Stimulated activated CD8-positive, alpha-beta memory T cell treated with anti-CD3 and anti-CD28 coated beads, Interleukin-12 subunit alpha, Interleukin-12 subunit beta, amount 100 ng/mL, for 24 hours (primary cell): ENCODE results near the gene IL2RA.
"Not testable (repeated sequence)": the region's sequence is repeated elsewhere in the genome, so short reads cannot be mapped to it uniquely, and the experiment has no call there.

Source experiments
- DNase-seq: peaks from one replicate; pipeline ENCODE4 v3.0.0-alpha.2; 2020; ENCODE audit errors: extremely low read depth

Gene IL2RA

DNA sequence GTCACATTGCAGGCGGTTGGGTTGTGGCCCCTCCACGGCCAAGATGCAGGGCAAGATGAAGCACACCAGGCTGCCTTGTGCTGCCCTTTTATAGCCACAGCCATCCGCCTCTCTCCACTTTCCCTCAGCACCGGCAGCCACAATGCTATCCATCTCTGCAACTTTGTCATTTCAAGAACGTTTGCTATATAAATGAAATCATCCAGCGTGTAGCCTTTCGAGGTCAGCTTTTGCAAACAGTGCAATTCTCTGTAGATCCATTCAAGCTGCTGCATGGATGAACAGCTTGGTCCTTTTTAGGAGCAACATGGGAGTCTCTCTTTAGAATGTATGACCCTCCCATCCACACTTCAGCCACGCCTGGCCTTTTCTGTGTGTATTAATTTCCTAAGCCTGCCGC lies 78.4 kb downstream of the IL2RA start:
- DNase-seq = no peak

DNA sequence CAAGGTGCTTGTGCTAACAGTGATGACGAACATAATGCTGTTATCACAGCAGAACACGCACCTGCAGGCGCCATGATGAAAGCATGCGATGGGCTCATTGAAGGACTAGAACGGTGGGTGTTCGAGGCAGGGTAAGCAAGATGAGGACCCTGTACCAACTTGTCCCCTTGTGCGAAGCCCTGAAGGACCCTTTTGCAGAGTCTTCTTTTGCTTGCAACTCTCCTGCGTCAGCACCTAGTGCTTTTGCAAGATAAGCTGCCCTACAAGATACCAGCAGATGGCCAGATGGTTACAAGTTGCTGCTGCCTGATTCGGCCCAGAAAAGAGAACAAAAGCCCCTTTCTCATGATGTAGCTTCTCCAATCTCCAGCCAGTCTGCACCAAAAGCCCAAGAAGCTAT lies 80.6 kb downstream of the IL2RA start:
- DNase-seq = no peak

DNA sequence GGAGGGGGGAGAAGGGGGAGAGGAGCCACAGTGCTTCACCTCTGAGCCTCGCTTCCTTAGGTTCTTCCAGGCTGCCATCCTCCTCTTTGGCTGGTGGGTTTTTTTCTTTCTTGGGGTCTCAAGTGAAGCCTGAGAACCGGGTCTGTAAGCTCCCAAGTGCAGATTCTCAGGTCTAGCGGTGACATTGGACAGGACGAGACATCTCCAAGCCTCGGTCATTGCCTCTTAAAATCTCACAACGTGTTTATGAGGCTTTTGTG lies 84.0 kb downstream of the IL2RA start:
- no peak for DNase-seq

DNA sequence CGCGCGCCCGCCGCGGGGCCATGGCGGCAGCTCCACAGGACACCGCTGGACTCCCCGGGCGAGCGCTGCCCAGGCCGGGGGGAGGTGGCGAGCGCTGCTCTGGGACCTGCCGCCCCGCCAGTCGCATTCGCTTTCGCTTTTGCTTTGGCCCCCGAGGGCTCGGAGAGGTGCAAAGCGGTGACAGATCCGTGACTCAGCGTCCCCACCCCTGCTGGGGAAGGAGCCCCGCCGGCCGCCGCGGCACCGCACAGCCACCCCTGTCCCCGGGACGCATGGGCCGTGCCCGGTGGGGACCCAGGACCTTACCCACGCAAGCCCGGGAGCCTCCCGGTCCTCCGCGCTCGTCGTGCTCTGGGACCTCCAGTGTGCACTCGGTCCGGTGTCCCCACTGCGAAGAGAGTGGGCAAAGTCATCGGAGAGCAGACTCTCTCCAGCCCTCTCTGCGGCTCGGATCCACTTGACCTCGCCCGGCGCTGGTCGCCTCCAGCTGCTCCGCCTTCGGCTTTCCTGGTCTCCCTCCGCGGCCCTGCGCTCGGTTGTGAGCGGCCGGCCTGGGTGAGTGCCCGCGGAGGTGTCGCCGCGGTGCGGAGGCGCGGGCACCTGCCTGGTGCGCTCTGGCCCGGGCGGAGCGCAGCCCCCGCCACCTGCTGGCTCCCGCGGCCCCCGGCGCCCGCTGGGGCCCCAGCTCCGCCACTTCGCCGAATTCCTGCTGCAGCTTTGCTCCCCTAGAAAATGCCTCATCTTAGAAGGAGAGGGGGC lies 84.5 kb downstream of the IL2RA start, which contains the start of gene IL15RA:
Gene IL15RA, minus strand, starts transcription at position 73 of the 759 bp plus-strand sequence. Its CDS starts 51 bp downstream, at position 22.
- DNase-seq = peak; percentile 85

DNA sequence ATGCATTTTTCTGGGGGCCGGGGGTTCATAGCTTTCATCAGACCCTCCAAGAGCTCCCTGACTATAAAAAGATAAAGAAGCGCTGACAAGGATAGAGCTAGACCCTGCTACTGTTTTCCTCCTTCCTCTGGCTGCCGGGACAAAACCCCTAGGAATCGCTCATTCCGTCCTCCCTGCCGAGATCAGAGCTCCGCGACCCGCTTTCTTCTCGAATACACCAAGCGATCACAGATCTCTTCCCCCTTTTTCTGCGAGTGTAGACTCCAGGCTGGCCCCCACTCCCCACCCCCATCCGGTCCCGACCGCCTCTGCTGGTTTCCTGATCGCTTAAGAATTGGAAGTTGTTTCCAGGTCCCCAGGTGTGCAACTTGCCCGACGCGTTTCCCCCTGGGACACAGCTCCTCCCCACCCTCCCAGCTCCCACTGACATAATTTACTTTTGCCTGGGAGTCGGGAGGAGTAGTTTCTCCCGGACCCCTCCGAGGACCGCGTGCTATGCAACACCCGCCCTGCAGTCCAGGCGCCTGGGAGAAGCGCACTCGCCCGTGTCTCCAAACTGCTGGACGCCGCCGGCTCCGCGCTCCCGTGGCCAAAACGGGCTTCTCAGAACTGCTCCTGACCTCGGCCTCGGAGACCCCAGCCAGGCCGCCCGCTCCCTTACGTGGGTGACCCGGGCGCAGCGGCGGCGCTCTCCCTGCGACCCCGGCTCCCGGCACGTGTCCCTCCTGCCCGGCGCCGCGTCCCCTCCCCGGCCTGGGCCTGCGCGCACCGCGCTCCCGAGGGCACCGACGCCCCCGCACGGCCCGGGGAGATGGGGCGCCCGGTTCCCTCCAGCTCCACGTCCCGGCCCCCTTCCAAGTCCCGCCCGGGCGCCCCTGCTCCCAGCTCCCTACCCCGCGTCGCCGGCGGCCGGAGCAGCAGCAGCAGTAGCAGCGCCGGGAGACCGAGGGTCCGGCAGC lies 85.4 kb downstream of the IL2RA start:
- no peak for DNase-seq

DNA sequence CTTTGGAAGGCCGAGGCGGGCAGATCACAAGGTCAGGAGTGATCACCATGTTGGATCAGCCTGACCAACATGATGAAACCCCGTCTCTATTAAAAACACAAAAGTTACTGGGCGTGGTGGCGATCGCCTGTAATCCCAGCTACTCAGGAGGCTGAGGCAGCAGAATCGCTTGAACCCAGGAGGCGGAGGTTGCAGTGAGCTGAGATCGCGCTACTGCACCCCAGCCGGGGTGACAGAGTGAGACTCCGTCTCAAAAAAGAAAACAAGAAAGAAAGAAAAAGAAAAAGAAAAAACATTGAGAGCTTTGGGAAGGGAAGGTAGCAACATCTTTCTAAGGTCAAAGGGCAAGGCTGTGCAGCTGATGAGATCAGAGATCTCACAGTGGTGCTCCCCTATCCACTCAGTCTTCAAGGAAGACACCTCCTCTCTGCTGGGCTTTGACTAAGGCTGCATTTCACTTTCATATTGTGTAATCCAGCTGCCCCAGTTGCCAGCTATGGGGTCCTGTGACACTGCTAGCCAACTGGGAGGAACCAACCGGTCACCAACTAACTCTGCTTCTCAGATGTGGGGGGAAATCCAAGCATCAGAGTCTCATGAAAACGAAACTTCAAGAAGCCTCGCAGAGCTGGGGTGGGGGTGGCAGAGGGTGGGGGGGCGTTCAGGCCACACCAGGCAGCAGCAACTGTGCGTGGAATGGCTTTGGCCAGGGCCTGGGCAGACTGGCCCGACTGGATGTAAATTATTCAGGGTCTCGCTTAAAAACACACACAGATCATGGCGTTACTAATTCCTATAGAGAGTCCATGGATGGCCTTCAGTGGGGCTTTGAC lies 86.3 kb downstream of the IL2RA start:
- DNase-seq = peak; percentile 27

DNA sequence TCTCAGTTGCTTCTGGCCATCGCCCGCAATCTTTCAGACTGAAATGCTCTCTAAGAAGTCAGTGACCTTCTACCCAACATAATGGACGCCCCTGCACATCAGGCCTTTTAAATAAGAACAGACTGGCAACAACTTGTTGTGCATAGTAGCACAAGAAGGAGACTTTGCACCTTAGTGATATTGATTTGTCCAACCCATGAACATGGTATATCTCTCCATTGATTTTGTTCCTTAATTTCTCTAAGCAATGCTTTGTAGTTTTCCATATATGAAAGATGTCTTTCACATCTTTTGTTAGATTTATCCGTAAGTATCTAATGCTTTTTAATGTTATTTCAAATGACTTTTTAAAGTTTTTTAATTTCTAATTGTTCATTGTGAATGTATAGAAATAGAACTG lies 89.1 kb downstream of the IL2RA start:
- DNase-seq = no peak

DNA sequence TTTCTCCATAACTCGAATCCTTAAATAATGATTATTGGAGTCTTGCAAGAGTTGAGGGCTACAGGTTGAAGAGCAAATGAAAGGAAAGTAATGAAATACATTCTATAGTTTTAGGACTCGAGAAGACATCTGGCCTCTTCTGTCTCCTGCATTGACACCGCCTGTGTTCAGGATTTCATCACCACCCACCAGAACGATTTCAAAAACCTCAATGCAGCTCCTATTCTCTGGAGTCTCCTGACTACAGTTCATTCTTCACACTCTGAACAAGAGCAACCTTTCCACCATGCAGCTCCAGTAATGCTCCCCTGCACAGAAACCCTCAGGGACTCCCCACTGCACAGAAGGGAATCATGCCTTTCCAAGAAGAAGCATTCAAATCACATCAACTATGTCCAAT lies 90.3 kb downstream of the IL2RA start:
- no peak for DNase-seq

DNA sequence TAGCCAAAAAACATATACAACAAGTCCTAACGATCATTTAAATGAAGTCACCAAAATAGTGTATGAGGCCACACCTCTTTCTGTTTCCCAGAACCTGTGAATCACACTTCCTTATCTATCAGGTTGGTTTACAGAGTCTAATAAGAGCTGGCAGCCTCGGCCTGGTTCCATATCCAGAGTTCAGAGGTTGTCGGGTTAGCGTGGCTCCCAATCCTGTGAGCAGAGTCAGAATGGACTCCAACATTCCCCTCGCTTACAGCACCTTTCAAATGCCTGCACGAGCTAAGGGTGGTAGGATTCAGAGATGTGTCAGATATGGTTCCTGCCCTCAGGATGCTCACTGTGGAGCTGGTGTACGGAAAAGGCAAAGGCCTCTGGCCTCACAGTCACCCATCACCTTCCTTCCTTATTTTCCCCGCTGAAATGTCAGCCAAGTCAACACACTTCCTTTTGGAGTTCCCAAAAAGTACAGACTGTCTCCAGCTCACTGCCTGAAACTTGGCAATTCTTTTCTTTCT lies 90.8 kb downstream of the IL2RA start:
- no peak for DNase-seq

DNA sequence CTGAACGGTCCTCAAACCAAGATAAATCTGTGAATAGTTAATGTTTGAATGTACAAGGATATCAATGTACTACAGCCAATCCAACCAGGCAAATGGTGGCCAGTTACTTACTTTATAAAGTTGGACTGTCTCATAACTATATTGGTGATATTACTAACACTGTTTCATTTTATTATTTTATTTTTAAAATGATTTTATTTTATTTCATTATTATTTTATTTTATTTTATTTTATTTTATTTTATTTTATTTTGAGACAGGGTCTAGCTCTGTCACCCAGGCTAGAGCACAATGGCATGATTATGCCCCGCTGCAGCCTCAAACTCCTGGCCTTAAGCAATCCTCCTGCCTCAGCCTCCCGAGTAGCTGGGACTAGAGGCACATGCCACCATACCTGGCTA lies 91.6 kb downstream of the IL2RA start:
- no peak for DNase-seq

DNA sequence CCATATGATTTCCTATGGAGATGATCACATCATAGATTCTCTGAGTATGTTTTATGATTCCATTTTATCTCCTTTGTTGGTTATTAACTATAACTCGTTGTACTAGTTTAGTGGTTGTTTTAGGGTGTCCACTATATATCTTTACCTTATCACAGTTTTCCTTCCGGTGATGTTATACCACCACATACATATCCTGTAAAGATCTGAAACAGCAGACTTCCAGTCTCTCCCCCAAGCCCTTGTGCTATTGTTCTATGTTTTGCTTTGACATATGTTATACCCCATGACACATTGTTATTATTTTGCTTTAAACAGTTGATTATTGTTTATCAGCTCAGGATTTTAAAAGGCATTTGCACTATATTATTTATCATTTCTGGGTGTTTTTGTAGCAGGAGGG lies 92.1 kb downstream of the IL2RA start:
- DNase-seq = no peak

DNA sequence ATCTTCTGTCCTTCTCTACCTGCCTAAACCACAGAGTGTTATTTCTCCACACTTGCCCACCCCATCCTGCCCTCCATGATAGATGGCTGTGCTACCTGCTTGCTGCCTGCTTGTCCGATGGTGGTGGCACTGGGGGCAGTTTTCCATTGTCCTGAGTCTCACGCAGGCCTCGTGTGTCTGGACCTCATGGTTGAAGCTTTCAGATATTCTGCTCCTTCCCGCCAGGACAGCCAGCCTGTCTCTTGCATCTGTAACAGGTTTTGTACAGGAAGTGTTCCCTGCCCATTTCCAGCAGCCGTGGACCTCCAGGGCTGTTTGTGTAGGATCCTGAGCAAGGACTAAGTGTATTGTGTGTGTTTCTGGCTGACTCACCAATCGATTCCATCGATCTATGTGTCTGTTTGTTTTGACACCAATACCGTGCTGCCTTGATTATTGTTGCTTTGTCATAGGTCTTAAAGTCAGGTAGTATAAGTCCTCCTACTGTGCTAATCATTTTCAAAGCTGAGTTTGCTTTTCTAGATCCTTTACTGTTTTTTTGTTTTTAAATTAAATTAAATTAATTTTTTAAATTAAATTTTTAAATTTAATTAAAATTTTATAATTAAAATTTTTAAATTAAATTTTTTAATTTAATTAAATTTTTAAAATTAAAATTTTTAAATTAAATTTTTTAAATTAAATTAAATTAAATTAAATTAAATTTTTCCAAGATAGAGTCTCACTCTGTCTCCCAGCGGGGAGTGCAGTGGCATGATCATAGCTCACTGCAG lies 93.3 kb downstream of the IL2RA start:
- DNase-seq = no peak

DNA sequence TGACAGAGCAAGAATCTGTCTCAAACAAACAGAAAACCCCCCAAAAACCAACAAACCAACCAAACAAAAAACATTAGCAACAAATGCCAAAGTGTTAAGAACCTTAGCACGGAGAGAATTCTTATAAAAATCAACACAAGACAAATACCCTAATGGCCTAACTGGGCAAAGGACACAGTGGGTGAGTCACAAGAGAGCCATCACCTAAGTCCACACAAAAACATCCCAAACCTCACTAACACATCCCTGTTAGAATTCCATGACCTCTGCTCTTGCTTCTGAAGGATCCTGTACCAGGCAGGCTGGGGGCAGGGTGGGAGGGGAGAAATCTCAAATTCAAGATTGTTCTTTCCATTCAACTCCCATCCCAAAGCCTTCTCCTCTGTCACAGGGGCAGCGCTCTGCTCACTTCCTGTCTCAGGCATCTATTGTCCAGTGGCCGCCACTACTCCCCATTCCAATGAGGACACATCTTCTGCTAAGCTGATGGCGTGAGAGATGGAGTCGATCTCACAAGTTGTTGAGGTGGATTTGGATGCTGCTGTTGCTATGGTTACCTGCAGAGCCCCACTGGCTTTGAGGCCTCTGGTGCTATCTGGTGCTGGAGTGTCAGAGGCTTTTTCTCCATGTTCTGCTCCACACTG lies 94.0 kb downstream of the IL2RA start:
- DNase-seq = no peak

DNA sequence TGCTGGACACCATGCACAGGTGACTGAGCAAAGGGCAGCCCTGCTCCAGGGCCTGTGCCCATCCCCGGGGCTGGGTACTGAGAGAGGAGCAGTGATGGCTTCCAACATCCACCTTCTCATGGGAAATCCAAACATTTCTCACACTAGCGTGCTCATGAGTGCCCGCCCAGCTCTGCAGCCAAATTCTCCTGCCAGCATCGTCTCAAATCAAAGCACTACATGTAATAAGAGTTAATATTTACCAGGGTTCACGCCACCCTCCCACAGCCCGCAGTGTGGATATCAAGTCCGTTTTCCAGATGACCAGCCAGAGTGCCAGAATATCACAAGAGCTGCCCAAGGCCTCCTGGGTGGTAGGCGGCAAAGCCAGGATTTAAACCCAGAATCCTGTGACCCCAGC lies 96.9 kb downstream of the IL2RA start:
- no peak for DNase-seq

DNA sequence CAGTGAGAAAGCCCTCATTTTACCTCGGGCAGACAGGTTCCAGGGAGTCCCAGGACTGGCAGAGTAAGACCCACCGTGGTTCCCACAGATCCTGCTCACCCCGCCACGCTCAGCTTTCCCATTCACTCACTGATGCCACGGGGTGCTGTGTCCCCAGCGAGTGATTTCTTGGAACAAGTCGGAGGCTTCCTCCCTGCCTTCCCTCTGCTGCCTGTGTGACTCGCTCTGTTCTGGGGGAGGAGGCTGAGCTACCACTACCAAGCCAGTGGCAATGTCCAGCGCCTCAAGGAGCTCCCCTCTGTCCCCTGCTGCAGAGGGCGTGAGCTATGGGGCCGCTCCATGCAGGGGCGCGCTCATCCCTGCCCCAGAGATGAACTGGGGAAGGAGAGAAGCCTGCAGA lies 97.4 kb downstream of the IL2RA start:
- DNase-seq = no peak

DNA sequence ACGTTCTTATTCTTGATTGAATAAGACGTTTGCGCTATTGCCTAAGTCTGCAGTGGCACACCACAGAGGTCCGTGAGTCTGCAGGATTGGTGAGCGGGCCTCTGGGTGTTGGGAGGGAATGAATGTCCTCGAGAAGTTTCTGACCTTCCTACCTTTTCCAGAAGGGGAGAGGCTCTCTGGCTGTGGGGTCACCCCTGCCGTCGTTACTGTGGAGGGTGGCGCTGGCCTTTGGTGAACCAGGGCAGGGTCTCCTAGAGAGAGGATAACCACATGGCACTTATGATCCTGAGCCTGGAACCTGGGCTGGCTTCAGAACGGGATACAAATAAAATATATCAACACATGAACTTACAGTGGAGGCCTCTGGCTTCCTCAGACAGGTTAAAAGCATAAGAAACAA lies 98.6 kb downstream of the IL2RA start:
- DNase-seq = no peak

DNA sequence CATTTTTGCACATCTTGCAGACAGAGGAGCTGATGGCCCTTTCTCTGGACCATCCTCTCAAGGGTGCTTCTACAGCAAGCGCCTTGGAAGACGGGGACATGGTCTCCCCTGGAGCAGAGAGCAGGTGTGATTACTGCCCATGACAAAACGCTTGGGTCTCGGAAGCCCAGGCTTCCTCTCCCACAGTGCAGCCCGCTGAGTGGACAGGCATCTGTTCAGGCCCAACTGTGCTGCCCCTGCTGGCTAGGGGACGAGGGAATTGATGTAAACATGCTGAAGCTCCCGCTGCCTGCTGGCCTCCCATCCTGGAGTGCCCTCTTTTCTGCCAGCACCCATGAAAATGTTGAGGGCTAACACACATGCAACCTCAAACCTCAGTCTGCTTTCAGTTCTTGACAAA lies 99.1 kb downstream of the IL2RA start:
- DNase-seq = no peak

DNA sequence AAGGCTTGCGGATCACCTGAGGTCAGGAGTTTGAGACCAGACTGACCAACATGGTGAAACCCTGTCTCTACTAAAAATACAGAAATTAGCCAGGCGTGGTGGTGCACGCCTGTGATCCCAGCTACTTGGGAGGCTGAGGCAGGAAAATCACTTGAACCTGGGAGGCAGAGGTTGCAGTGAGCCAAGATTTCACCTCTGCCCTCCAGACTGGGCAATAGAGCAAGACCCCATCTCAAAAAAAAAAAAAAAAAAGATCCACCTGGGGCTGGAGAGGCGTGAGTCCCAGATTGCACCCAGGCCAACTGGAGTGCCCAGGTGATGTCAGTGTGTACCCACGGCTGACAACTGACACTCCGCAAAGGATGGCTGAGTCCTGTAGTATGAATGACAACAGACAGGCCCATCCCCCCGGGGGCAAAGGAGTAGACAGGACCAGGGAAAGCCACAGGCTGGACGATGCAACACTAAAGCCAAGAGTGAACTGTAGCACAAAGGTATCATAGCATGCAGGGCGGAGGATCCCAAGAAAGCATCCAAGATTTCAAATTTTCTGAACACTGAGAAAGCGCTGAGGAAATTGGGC lies 99.7 kb downstream of the IL2RA start:
- DNase-seq = not testable (repeated sequence)

DNA sequence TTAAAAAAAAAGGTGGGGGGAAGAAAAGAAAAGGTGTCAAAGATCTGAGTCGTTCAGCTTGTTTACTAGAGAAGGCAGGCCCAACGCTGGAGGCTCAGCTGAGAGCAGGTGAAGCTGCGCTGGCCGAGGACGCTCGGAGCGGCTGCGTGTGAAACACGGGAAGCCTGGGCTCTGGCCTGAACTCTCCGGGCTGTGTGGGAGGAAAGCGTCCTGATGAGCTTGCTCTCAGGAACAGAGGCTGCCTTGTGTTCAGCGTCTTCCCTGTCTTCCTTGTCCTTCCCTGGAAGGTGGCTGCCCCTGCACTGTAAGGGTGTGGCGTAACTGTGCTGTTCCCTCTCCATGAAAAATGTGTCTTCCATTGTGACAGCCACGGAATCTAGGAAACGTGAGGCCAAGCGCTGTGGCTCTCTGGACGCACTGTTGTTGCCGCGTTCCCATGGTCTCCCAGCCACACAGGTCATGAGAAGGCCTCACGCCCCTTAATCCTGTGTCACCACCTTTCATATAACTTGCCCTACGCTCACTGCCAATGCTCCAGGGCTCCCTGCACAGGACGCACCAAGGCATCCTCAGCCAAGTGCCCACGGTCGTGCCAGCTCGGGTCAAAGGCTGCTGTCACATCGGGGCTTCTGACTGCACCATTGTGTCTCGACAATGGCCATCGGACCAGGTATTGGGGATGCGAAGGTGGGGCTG lies 100.6 kb downstream of the IL2RA start:
- DNase-seq = no peak

DNA sequence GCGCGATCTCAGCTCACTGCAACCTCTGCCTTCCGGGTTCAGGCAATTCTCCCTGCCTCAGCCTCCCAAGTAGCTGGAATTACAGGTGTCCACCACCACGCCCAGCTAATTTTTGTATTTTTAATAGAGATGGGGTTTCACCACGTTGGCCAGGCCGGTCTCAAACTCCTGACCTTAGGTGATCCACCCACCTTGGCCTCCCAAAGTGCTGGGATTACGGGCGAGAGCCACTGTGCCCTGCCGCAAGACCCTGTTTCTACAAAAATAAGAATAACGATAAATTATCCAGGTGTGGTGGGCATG lies 101.2 kb downstream of the IL2RA start:
- not testable (repeated sequence) for DNase-seq
